Measurements from ENCODE around the gene ADAMTS6.

Gene ADAMTS6

GRCh38 chr5:65149827-65150226 is 331.9 kb downstream of the ADAMTS6 start:
- no peak overlapping the region for H3K4me3 ChIP-seq (ENCODE audit: low read depth, low read length)
- in situ Hi-C loops (cut with HindIII; ENCODE audit: low sequenced_read_pairs) = no loop called here
- DNase-seq (ENCODE audit: low read depth) = no peak
- TF ChIP-seq, protein P1, sequence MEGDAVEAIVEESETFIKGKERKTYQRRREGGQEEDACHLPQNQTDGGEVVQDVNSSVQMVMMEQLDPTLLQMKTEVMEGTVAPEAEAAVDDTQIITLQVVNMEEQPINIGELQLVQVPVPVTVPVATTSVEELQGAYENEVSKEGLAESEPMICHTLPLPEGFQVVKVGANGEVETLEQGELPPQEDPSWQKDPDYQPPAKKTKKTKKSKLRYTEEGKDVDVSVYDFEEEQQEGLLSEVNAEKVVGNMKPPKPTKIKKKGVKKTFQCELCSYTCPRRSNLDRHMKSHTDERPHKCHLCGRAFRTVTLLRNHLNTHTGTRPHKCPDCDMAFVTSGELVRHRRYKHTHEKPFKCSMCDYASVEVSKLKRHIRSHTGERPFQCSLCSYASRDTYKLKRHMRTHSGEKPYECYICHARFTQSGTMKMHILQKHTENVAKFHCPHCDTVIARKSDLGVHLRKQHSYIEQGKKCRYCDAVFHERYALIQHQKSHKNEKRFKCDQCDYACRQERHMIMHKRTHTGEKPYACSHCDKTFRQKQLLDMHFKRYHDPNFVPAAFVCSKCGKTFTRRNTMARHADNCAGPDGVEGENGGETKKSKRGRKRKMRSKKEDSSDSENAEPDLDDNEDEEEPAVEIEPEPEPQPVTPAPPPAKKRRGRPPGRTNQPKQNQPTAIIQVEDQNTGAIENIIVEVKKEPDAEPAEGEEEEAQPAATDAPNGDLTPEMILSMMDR (IDR thresholded peaks at IDR 0.05; ENCODE audit: low read depth, low read length, missing control alignments) = no peak

GRCh38 chr5:65144136-65144871 is 337.4 kb downstream of the ADAMTS6 start:
- in situ Hi-C loops (cut with HindIII; ENCODE audit: low sequenced_read_pairs) = no loop called here
- no peak for DNase-seq (ENCODE audit: low read depth)
- TF ChIP-seq, protein P1 (IDR thresholded peaks at IDR 0.05; ENCODE audit: low read depth, low read length, missing control alignments) = no peak
- no peak overlapping the region for H3K4me3 ChIP-seq (ENCODE audit: low read depth, low read length)

DNA sequence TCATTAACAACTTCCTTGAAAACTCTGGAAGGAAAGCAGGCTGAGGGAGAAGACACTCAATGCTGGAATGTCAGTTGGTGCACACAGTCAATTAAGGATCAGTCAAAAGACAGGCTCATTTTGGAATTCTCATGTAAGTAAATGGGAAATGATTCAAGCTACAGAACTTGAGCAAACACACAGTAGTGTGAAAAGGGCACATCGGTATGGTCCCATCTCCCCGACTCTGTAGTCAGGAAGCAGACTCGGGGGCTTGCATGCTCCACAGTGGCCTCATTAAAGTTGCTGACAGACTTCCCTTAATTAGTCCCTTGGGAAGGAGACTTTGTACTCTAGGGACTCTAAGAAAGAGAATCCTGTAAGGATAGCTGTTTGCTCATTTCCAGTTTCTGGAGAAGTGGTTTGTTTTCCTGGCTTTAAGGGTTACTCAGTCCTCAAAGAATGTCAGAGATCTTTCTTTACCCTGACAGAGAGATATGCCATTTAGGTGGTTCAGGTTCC is 339.2 kb downstream of the ADAMTS6 start:
- in situ Hi-C loops (cut with HindIII; ENCODE audit: low sequenced_read_pairs) = no loop called here
- H3K4me3 ChIP-seq (ENCODE audit: low read depth, low read length) = no peak overlapping the region
- TF ChIP-seq, protein P1 (IDR thresholded peaks at IDR 0.05; ENCODE audit: low read depth, low read length, missing control alignments) = no peak
- no peak for DNase-seq (ENCODE audit: low read depth)

DNA sequence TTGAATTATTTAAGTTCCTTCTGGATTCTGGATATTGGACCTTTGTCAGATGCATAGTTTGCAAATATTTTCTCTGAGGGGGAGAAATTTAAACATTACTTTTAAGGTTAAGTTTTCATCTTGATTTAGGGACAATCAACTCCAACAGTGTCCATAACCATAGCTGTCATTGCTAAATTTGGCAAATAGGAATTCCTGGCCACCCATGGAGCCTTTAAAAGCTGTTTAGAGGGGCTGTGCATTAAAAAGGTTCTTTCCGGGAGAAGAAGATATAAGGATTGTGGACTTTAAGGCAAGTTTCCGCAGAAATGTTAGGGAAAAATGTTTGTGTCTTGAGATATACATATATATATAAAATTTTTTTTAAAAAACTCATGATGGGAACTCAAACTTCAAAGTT is 339.7 kb downstream of the ADAMTS6 start:
- TF ChIP-seq, protein P1 (IDR thresholded peaks at IDR 0.05; ENCODE audit: low read depth, low read length, missing control alignments) = no peak
- in situ Hi-C loops (cut with HindIII; ENCODE audit: low sequenced_read_pairs) = no loop called here
- H3K4me3 ChIP-seq (ENCODE audit: low read depth, low read length) = no peak overlapping the region
- DNase-seq (ENCODE audit: low read depth) = no peak

GRCh38 chr5:65141493-65141892 is 340.2 kb downstream of the ADAMTS6 start:
- in situ Hi-C loops (cut with HindIII; ENCODE audit: low sequenced_read_pairs) = no loop called here
- DNase-seq (ENCODE audit: low read depth) = no peak
- H3K4me3 ChIP-seq (ENCODE audit: low read depth, low read length) = no peak overlapping the region
- TF ChIP-seq, protein P1 (IDR thresholded peaks at IDR 0.05; ENCODE audit: low read depth, low read length, missing control alignments) = no peak

DNA sequence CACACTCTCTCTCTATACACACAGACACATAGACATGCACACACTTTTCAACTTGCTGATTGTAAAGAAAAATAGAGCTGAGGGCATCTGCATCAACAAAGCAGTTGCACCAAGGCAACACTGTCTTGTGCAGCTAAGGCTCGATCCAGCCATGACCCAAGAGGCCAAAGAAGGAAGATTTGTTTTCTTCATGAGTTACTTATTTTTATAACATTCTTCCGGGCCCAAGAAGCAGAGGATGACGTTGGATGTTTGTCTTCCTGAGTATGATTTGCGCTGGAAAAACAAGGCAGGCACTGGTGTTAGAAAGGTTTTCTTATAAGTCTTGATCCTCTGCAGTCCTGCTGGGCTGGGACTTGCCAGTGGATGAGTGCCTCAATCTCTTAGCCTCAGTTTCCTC is 344.1 kb downstream of the ADAMTS6 start:
- TF ChIP-seq, protein P1 (IDR thresholded peaks at IDR 0.05; ENCODE audit: low read depth, low read length, missing control alignments) = no peak
- H3K4me3 ChIP-seq (ENCODE audit: low read depth, low read length) = no peak overlapping the region
- DNase-seq (ENCODE audit: low read depth) = no peak
- in situ Hi-C loops (cut with HindIII; ENCODE audit: low sequenced_read_pairs) = no loop called here

Measured in astrocyte of the cerebellum (primary cell).